WTC11 (cell line): ENCODE results near the gene GPR183. TPM values are rescaled to one million over a fixed set of nuclear protein-coding genes. Genes with fewer than 3 reads are reported as not detected.

Experiments
- ATAC-seq: fragments of 200-7000 bp; cut with Tn5 transposase; 2 replicates; pipeline ENCODE4 v1.10.0; 2021; ENCODE audit warnings: mild to moderate bottlenecking, moderate library complexity
- CTCF ChIA-PET: fragments of 300-600 bp; sonication (Branson Sonifier 250); formaldehyde crosslinking; loops from one replicate; lab custom pipeline; 2021; ENCODE audit warnings: antibody characterized with exemption; lab: Charles Lee
- POLR2A ChIA-PET: fragments of 350-600 bp; sonication (Branson Sonifier 250); formaldehyde crosslinking; loops from one replicate; lab custom pipeline; 2021; ENCODE audit warnings: antibody characterized with exemption; lab: Charles Lee
- DNase-seq: peaks from one replicate; pipeline ENCODE4 v3.0.0; 2021; ENCODE audit warnings: low spot score
- H3K27ac Mint-ChIP-seq: 2 replicates; pipeline ENCODE4 v1.8.0; 2021; ENCODE audit warnings: mixed read lengths
- H3K27me3 Mint-ChIP-seq: 2 replicates; pipeline ENCODE4 v1.8.0; 2021; ENCODE audit warnings: low read depth, mild to moderate bottlenecking, moderate library complexity, mixed read lengths
- H3K36me3 Mint-ChIP-seq: 2 replicates; pipeline ENCODE4 v1.8.0; 2021; ENCODE audit warnings: mixed read lengths
- H3K4me1 Mint-ChIP-seq: 2 replicates; pipeline ENCODE4 v1.8.0; 2022; ENCODE audit warnings: mixed read lengths
- H3K4me3 Mint-ChIP-seq: 2 replicates; pipeline ENCODE4 v1.8.0; 2021; ENCODE audit warnings: mild to moderate bottlenecking, moderate library complexity, mixed read lengths
- H3K9me3 Mint-ChIP-seq: 2 replicates; pipeline ENCODE4 v1.8.0; 2021; ENCODE audit warnings: mixed read lengths
- ARID4B ChIP-seq: sonication (generic); formaldehyde crosslinking; IDR thresholded peaks from 2 replicates; pipeline ENCODE4 v1.8.0; 2023; ENCODE audit warnings: missing genetic modification reagents, mild to moderate bottlenecking, borderline replicate concordance
- CDX4 ChIP-seq: fragments of 250-450 bp; sonication (Bioruptor Pico); IDR thresholded peaks from 2 replicates; pipeline ENCODE4 v1.9.0; 2021; ENCODE audit warnings: moderate library complexity, mild to moderate bottlenecking, inconsistent platforms, borderline replicate concordance
- ELF4 ChIP-seq: sonication (generic); formaldehyde crosslinking; IDR thresholded peaks from 2 replicates; pipeline ENCODE4 v1.8.1; 2022; ENCODE audit warnings: low read depth, mild to moderate bottlenecking, moderate library complexity, missing genetic modification reagents
- EMX1 ChIP-seq: fragments of 250-450 bp; sonication (Bioruptor Pico); IDR thresholded peaks from 2 replicates; pipeline ENCODE4 v1.8.0; 2021; ENCODE audit warnings: mild to moderate bottlenecking
- ETV6 ChIP-seq: sonication (generic); formaldehyde crosslinking; IDR thresholded peaks from 2 replicates; pipeline ENCODE4 v1.8.1; 2022; ENCODE audit warnings: mild to moderate bottlenecking, missing genetic modification reagents
- FOXJ3 ChIP-seq: sonication (generic); formaldehyde crosslinking; IDR thresholded peaks from 2 replicates; pipeline ENCODE4 v1.9.0; 2021; ENCODE audit warnings: missing genetic modification reagents, mild to moderate bottlenecking, borderline replicate concordance
- GABPB1 ChIP-seq: sonication (generic); formaldehyde crosslinking; IDR thresholded peaks from 2 replicates; pipeline ENCODE4 v1.8.1; 2023; ENCODE audit warnings: mild to moderate bottlenecking, missing genetic modification reagents
- HMGA2 ChIP-seq: fragments of 250-450 bp; sonication (Bioruptor Pico); IDR thresholded peaks from 2 replicates; pipeline ENCODE4 v1.4.0; 2021; ENCODE audit warnings: mild to moderate bottlenecking, moderate library complexity
- KAT7 ChIP-seq: sonication (generic); formaldehyde crosslinking; IDR thresholded peaks from 2 replicates; pipeline ENCODE4 v1.8.1; 2023; ENCODE audit warnings: missing genetic modification reagents, mild to moderate bottlenecking, borderline replicate concordance
- MYBL2 ChIP-seq: sonication (generic); formaldehyde crosslinking; IDR thresholded peaks from 2 replicates; pipeline ENCODE4 v1.8.1; 2023; ENCODE audit warnings: mild to moderate bottlenecking, moderate library complexity, missing genetic modification reagents
- NFATC4 ChIP-seq: fragments of 250-450 bp; sonication (Bioruptor Pico); IDR thresholded peaks from 2 replicates; pipeline ENCODE4 v1.9.0; 2021; ENCODE audit warnings: mild to moderate bottlenecking
- NFE2L1 ChIP-seq: sonication (generic); formaldehyde crosslinking; IDR thresholded peaks from 2 replicates; pipeline ENCODE4 v1.8.1; 2023; ENCODE audit warnings: missing genetic modification reagents
- RELA ChIP-seq: sonication (generic); formaldehyde crosslinking; IDR thresholded peaks from 2 replicates; pipeline ENCODE4 v1.8.1; 2022; ENCODE audit warnings: missing genetic modification reagents, mild to moderate bottlenecking, borderline replicate concordance
- SMAD3 ChIP-seq: sonication (generic); formaldehyde crosslinking; IDR thresholded peaks from 2 replicates; pipeline ENCODE4 v1.8.0; 2022; ENCODE audit warnings: missing genetic modification reagents, mild to moderate bottlenecking, borderline replicate concordance
- SMAD4 ChIP-seq: sonication (generic); formaldehyde crosslinking; IDR thresholded peaks from 2 replicates; pipeline ENCODE4 v1.8.0; 2022; ENCODE audit warnings: mild to moderate bottlenecking, missing genetic modification reagents
- TP53 ChIP-seq: sonication (generic); formaldehyde crosslinking; IDR thresholded peaks from 2 replicates; pipeline ENCODE4 v1.8.1; 2023; ENCODE audit warnings: mild to moderate bottlenecking, missing genetic modification reagents
- USF2 ChIP-seq: sonication (generic); formaldehyde crosslinking; IDR thresholded peaks from 2 replicates; pipeline ENCODE4 v1.8.1; 2023; ENCODE audit warnings: mild to moderate bottlenecking, missing genetic modification reagents, moderate library complexity
- ZBTB43 ChIP-seq: sonication (generic); formaldehyde crosslinking; IDR thresholded peaks from 2 replicates; pipeline ENCODE4 v1.8.1; 2023; ENCODE audit warnings: mild to moderate bottlenecking, missing genetic modification reagents
- ZMAT4 ChIP-seq: fragments of 250-450 bp; sonication (Bioruptor Pico); IDR thresholded peaks from 2 replicates; pipeline ENCODE4 v1.9.0; 2021; ENCODE audit warnings: mild to moderate bottlenecking
- ZNF416 ChIP-seq: fragments of 250-450 bp; sonication (Bioruptor Pico); IDR thresholded peaks from 2 replicates; pipeline ENCODE4 v1.9.0; 2021; ENCODE audit warnings: mild to moderate bottlenecking, inconsistent platforms
- total RNA-seq: library from RNA; stranded (reverse); gene quantifications from 3 replicates; pipeline ENCODE4 v1.2.3, GENCODE V29; 2021

The GPR183 gene
- total RNA-seq, 1 experiment from 2014 or later, result 0.13 TPM

GRCh38 chr13:99271249-99271648 is 36.0 kb downstream of the GPR183 start (continued):
- TF ChIP-seq ZMAT4, result no peak
- TF ChIP-seq, all 79 proteins: peak for 0

- Mint-ChIP-seq H3K36me3 (peaks cover 5% of the 10 kb centered on the region), H3K27me3 (no peaks in the 10 kb centered on the region), H3K9me3 (peaks cover 5% of the 10 kb centered on the region; the same call in 1 of the 2 replicates), H3K27ac (no peak overlapping the region), H3K4me3 (no peak overlapping the region), H3K4me1 (peaks cover under 1% of the 10 kb centered on the region)
- ATAC-seq (no peak), DNase-seq (no peak)
- no peak for TF ChIP-seq ETV6 (CRISPR knock-in tag)
- no peak for TF ChIP-seq ZNF416 (CRISPR knock-in tag)
- no peak for TF ChIP-seq KAT7
- CTCF ChIA-PET, result interaction anchor here (1.5 to 2.1 kb wide), 5 partner anchors 11 to 176 kb away, joined by 3 to 6 read pairs (median 5); no protein-coding TSS in a partner anchor
- POLR2A ChIA-PET, result interaction anchor here (0.5 kb wide), 1 partner anchor 70 kb away, joined by 4 read pairs; no protein-coding TSS in a partner anchor
Observed at GRCh38 chr13:99270518-99270917, 36.7 kb downstream of the GPR183 start.

- H3K4me3 Mint-ChIP-seq, result no peak overlapping the region
- H3K27me3 Mint-ChIP-seq, result no peaks in the 10 kb centered on the region
- H3K36me3 Mint-ChIP-seq, result peaks cover 5% of the 10 kb centered on the region
- ChIA-PET POLR2A (no interaction called here), CTCF (interaction anchor here (0.7 to 4.8 kb wide), 15 partner anchors 10 to 309 kb away, joined by 3 to 74 read pairs (median 4); partner anchors contain the start of gene UBAC2)
- peak; percentile 50 for ATAC-seq
- H3K9me3 Mint-ChIP-seq, result peaks cover 5% of the 10 kb centered on the region; the same call in 1 of the 2 replicates
- no peak for DNase-seq
- TF ChIP-seq CDX4 (no peak), GABPB1 (CRISPR knock-in tag) (no peak), MYBL2 (CRISPR knock-in tag) (no peak), SMAD4 (CRISPR knock-in tag) (no peak), ZBTB43 (CRISPR knock-in tag) (no peak), TP53 (CRISPR knock-in tag) (no peak), NFATC4 (CRISPR knock-in tag) (no peak), ARID4B (no peak), RELA (CRISPR knock-in tag) (no peak), SMAD3 (CRISPR knock-in tag) (no peak), EMX1 (CRISPR knock-in tag) (no peak), ELF4 (no peak), HMGA2 (CRISPR knock-in tag) (no peak), USF2 (CRISPR knock-in tag) (no peak), FOXJ3 (CRISPR knock-in tag) (no peak), NFE2L1 (CRISPR knock-in tag) (no peak)
- H3K4me1 Mint-ChIP-seq, result no peaks in the 10 kb centered on the region
- H3K27ac Mint-ChIP-seq, result no peak overlapping the region
Observed at GRCh38 chr13:99269627-99270241, 37.5 kb downstream of the GPR183 start.
